HG03139 (cell line): Measurements from ENCODE around the gene NHEJ1.

Source experiments
- ATAC-seq: cut with Tn5 transposase; IDR thresholded peaks from one replicate; pipeline ENCODE4 v1.9.1; 2021; ENCODE audit not compliant: unreplicated experiment

Gene NHEJ1

GRCh38 chr2:219168932-219169331 is 8.3 kb upstream of the NHEJ1 start:
- ATAC-seq, result no peak

GRCh38 chr2:219168526-219168925 is 7.9 kb upstream of the NHEJ1 start:
- ATAC-seq, result no peak

GRCh38 chr2:219167997-219168396 is 7.4 kb upstream of the NHEJ1 start:
- no peak for ATAC-seq

- ATAC-seq, result no peak
Measured at GRCh38 chr2:219165058-219165911, 4.7 kb upstream of the NHEJ1 start.

- ATAC-seq, result no peak
Measured at GRCh38 chr2:219163156-219163555, 2.5 kb upstream of the NHEJ1 start.

GRCh38 chr2:219161097-219161496 is 482 bp upstream of the NHEJ1 start:
- no peak for ATAC-seq

- ATAC-seq, result peak; percentile 5
Measured at GRCh38 chr2:219159771-219160185, 837 bp downstream of the NHEJ1 start.

- no peak for ATAC-seq
Measured at GRCh38 chr2:219158586-219158985, 2.0 kb downstream of the NHEJ1 start.

GRCh38 chr2:219158025-219158424 is 2.6 kb downstream of the NHEJ1 start:
- ATAC-seq, result no peak

GRCh38 chr2:219157396-219157795 is 3.2 kb downstream of the NHEJ1 start:
- no peak for ATAC-seq

GRCh38 chr2:219155054-219155644 is 5.5 kb downstream of the NHEJ1 start:
- ATAC-seq, result no peak

GRCh38 chr2:219149667-219150066 is 10.9 kb downstream of the NHEJ1 start:
- no peak for ATAC-seq

- ATAC-seq, result no peak
Measured at GRCh38 chr2:219142329-219142728, 18.3 kb downstream of the NHEJ1 start.

GRCh38 chr2:219140722-219141121 is 19.9 kb downstream of the NHEJ1 start:
- ATAC-seq, result no peak

GRCh38 chr2:219133976-219134375 is 26.6 kb downstream of the NHEJ1 start:
- ATAC-seq, result no peak

GRCh38 chr2:219131744-219132143 is 28.9 kb downstream of the NHEJ1 start:
- ATAC-seq, result no peak

GRCh38 chr2:219131327-219131726 is 29.3 kb downstream of the NHEJ1 start:
- ATAC-seq, result no peak

- ATAC-seq, result no peak
Measured at GRCh38 chr2:219129589-219129988, 31.0 kb downstream of the NHEJ1 start.

- no peak for ATAC-seq
Measured at GRCh38 chr2:219128396-219128795, 32.2 kb downstream of the NHEJ1 start.

- ATAC-seq, result no peak
Measured at GRCh38 chr2:219127037-219127635, 33.5 kb downstream of the NHEJ1 start.

- no peak for ATAC-seq
Measured at GRCh38 chr2:219126555-219126954, 34.1 kb downstream of the NHEJ1 start.

GRCh38 chr2:219125886-219126270 is 34.7 kb downstream of the NHEJ1 start:
- no peak for ATAC-seq
